Natural killer cell (primary cell): ENCODE results near the gene STAG1. TPM values are rescaled to one million over a fixed set of nuclear protein-coding genes. Genes with fewer than 3 reads are reported as not detected.
"Not testable (repeated sequence)": the region's sequence is repeated elsewhere in the genome, so short reads cannot be mapped to it uniquely, and the experiment has no call there.

Source experiments
- ATAC-seq, 3 donors: fragments of 150-1000 bp in 2 of 3; fragments of 200-7000 bp in 1 of 3; cut with Tn5 transposase; 1 replicate in 1 of 3; 2 replicates in 2 of 3; pipeline ENCODE4 v1.10.0; 2021; ENCODE audit warnings: mild to moderate bottlenecking in 2 of 3, moderate library complexity in 2 of 3
- DNase-seq, 2 donors: peaks; one replicate each; pipeline versions ENCODE4 v3.0.0 to v3.0.0-alpha.2; 2013 to 2021; ENCODE audit warnings: mixed read lengths in 1 of 2
- H3K27ac ChIP-seq: one replicate; pipeline ENCODE4 v1.5.1; 2013; ENCODE audit warnings: mild to moderate bottlenecking, low read length
- H3K27me3 ChIP-seq: one replicate; pipeline ENCODE4 v1.6.1; 2013; ENCODE audit warnings: low read length; ENCODE audit not compliant: control insufficient read depth, insufficient read depth
- H3K36me3 ChIP-seq: one replicate; pipeline ENCODE4 v1.6.1; 2013; ENCODE audit warnings: low read length; ENCODE audit not compliant: control insufficient read depth, insufficient read depth
- H3K4me1 ChIP-seq: one replicate; pipeline ENCODE4 v1.6.1; 2013; ENCODE audit warnings: low read length; ENCODE audit not compliant: control insufficient read depth, insufficient read depth
- H3K4me3 ChIP-seq: one replicate; pipeline ENCODE4 v1.5.1; 2013; ENCODE audit warnings: low read length
- H3K9me3 ChIP-seq: one replicate; pipeline ENCODE4 v1.6.1; 2013; ENCODE audit warnings: low read length; ENCODE audit not compliant: control insufficient read depth, insufficient read depth
- H3K27ac Mint-ChIP-seq, 2 donors: one replicate each; pipeline ENCODE4 v1.8.0; 2022; ENCODE audit warnings: mild to moderate bottlenecking in 2 of 2, mixed read lengths in 2 of 2, moderate library complexity in 1 of 2
- H3K27me3 Mint-ChIP-seq, 2 donors: one replicate each; pipeline ENCODE4 v1.8.0; 2022; ENCODE audit warnings: low read depth in 2 of 2, mixed read lengths in 2 of 2
- H3K36me3 Mint-ChIP-seq: one replicate; pipeline ENCODE4 v1.8.0; 2022; ENCODE audit warnings: mixed read lengths
- H3K4me1 Mint-ChIP-seq, 2 donors: one replicate each; pipeline ENCODE4 v1.8.0; 2022; ENCODE audit warnings: mixed read lengths in 2 of 2
- H3K4me3 Mint-ChIP-seq: one replicate; pipeline ENCODE4 v1.8.0; 2022; ENCODE audit warnings: mild to moderate bottlenecking, moderate library complexity, mixed read lengths
- H3K9me3 Mint-ChIP-seq, 2 donors: one replicate each; pipeline ENCODE4 v1.8.0; 2022; ENCODE audit warnings: mixed read lengths in 2 of 2
- CTCF ChIP-seq: fragments of 200-600 bp; IDR thresholded peaks from one replicate; pipeline ENCODE4 v1.8.0; 2022; ENCODE audit warnings: antibody characterized with exemption
- WGBS: methylation state at CpG from one replicate; pipeline ENCODE4 v1.1.7; 2013; ENCODE audit warnings: missing lambda C conversion rate; ENCODE audit not compliant: insufficient coverage; 5-methylcytosine and 5-hydroxymethylcytosine counted together
- intact Hi-C: fragments of 100-400 bp; cut with micrococcal nuclease; formaldehyde crosslinking; loops from one replicate; pipeline ENCODE4 v1.14.2; 2022
- total RNA-seq, 4 donors: library from RNA; stranded (reverse); fragments of 120-200 nt in 1 of 4; gene quantifications; one replicate each; pipeline versions ENCODE4 v1.2.3 to v1.2.4, GENCODE V29; 2013 to 2022

The STAG1 gene
- total RNA-seq, 3 donors from 2014 or later (not counting 1 experiment from before 2014, with no cell fraction given), result 55.1 to 66.2 (median 60.3) TPM

DNA sequence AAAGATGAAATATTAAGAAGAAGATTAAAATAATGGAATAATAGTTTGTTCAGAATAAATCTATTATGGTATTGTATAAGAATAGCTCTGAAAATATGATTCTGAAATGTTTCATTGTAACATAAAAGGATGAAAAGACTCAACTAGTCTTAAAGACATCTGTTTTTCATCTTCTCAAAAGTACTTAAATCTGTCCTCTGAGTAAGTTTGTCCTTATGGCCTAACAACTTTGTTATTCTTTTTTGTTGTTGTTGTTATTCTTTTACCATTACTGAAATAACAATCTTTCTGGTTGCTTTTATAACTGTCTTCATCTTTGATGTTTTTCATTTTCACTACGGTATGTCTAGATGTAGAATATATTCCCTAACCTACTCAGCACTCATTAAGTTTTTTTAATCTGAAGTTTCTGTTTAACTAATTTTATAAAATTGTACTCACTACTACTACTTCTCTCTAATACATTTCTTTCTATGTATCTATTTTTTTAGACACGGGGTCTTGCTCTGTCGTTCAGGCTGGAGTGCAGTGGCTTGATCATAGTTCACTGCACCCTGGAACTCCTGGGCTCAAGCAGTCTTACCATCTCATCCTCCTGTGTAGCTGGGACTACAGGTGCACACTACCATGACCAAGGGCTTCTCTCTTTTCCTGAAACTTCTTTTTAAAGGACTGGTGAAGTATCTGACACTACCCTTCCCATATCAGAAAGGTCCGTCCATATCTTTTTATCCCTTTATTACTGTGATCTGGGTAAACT lies 261.4 kb downstream of the STAG1 start:
- Histone ChIP-seq H3K36me3 (peaks cover 9% of the 10 kb centered on the region), H3K4me1 (no peaks in the 10 kb centered on the region), H3K4me3 (no peak overlapping the region), H3K9me3 (no peaks in the 10 kb centered on the region), H3K27me3 (no peaks in the 10 kb centered on the region), H3K27ac (no peak overlapping the region)
- Mint-ChIP-seq H3K27ac (peak overlapping the region in 1 of 2 donors; percentile 35), H3K9me3 (no peaks in the 10 kb centered on the region), H3K4me3 (no peak overlapping the region), H3K27me3 (no peaks in the 10 kb centered on the region), H3K36me3 (peaks cover 15% of the 10 kb centered on the region), H3K4me1 (peaks cover 5 to 14% of the 10 kb centered on the region in 2 donors)
- no peak for ATAC-seq
- intact Hi-C loops, result no loop called here
- 97% methylated on average over 3 of the region's 4 CpGs for WGBS
- no peak for TF ChIP-seq CTCF
- no peak for DNase-seq

GRCh38 chr3:136485777-136486176 lies 266.4 kb downstream of the STAG1 start:
- no peaks in the 10 kb centered on the region for H3K36me3 Mint-ChIP-seq
- H3K4me1 Mint-ChIP-seq, result peaks cover 0 to 5% of the 10 kb centered on the region in 2 donors
- H3K27me3 Mint-ChIP-seq, result no peaks in the 10 kb centered on the region
- H3K27ac Mint-ChIP-seq, result no peak overlapping the region
- no peaks in the 10 kb centered on the region for H3K27me3 ChIP-seq
- no peaks in the 10 kb centered on the region for H3K9me3 Mint-ChIP-seq
- no peak overlapping the region for H3K4me3 ChIP-seq
- H3K9me3 ChIP-seq, result no peaks in the 10 kb centered on the region
- peaks cover 5% of the 10 kb centered on the region for H3K36me3 ChIP-seq
- 100% methylated on average over 1 of the region's 1 CpG for WGBS
- no peak overlapping the region for H3K27ac ChIP-seq
- no peak for TF ChIP-seq CTCF
- ATAC-seq (no peak), DNase-seq (no peak)
- H3K4me3 Mint-ChIP-seq, result no peak overlapping the region
- H3K4me1 ChIP-seq, result no peaks in the 10 kb centered on the region
- intact Hi-C loops, result no loop called here

DNA sequence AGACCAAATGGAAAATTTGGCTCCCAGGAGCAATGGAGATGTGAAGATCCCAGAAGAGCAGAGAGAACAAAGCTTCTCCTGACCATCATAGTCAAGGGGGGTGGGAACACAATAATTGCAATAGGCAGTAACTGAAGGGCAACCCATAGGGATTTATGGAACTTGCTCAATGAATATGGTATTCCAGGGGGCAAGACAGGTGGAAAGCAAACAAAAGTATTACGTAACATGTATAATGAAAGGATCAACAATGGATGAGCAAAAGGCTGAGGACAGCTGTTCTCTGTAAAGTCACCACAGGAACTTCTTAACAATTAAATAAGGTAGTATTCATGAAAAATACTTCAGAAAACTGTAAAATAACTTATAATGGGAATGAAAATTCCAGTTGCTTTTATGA lies 275.9 kb downstream of the STAG1 start:
- peaks cover 0 to 15% of the 10 kb centered on the region in 2 donors for H3K4me1 Mint-ChIP-seq
- WGBS, result 100% methylated on average over 1 of the region's 1 CpG
- no peak for TF ChIP-seq CTCF
- no peak overlapping the region for H3K4me3 Mint-ChIP-seq
- H3K9me3 Mint-ChIP-seq, result no peaks in the 10 kb centered on the region
- H3K36me3 Mint-ChIP-seq, result no peaks in the 10 kb centered on the region
- no peak overlapping the region for H3K27ac ChIP-seq
- H3K27me3 Mint-ChIP-seq, result no peaks in the 10 kb centered on the region
- ATAC-seq (no peak), DNase-seq (no peak)
- intact Hi-C loops, result no loop called here
- H3K27me3 ChIP-seq, result no peaks in the 10 kb centered on the region
- peak overlapping the region; percentile 47 to 55 for H3K27ac Mint-ChIP-seq
- no peaks in the 10 kb centered on the region for H3K9me3 ChIP-seq
- H3K36me3 ChIP-seq, result peaks cover 10% of the 10 kb centered on the region
- no peak overlapping the region for H3K4me3 ChIP-seq
- no peaks in the 10 kb centered on the region for H3K4me1 ChIP-seq

DNA sequence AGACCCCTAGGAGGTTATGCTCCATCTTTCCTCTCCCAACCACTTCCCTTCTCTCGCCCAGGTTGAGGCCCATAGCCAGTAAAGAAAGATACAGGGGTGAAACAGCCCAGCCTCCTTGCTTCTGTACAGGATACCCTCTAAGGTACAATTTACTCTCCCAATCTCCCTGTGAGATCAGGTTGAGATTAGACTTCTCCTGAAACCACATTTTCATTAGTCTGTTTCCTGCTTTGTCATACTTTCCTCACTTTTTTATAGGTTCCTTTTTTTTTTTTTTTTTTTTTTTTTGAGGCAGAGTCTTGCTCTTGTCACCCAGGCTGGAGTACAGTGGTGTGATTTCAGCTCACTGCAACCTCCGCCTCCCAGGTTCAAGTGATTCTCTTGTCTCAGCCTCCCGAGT lies 277.3 kb downstream of the STAG1 start:
- intact Hi-C loops, H3K9me3 Mint-ChIP-seq, ATAC-seq, H3K4me1 ChIP-seq, DNase-seq, H3K27me3 Mint-ChIP-seq, H3K27ac ChIP-seq, H3K4me3 ChIP-seq, H3K4me3 Mint-ChIP-seq, H3K9me3 ChIP-seq, H3K36me3 Mint-ChIP-seq, H3K27me3 ChIP-seq: not testable (repeated sequence)
- peak overlapping the region in 1 of 2 donors; percentile 21 for H3K27ac Mint-ChIP-seq
- peaks cover 10% of the 10 kb centered on the region for H3K36me3 ChIP-seq
- H3K4me1 Mint-ChIP-seq, result peaks cover 0 to 15% of the 10 kb centered on the region in 2 donors
- 94% methylated on average over 3 of the region's 3 CpGs for WGBS
